Sigmoid colon (tissue), 4 donors: ENCODE measurements around the gene IL33.

Source experiments
- EP300 ChIP-seq, 4 donors: sonication (generic); formaldehyde crosslinking; IDR thresholded peaks; one replicate each; pipeline ENCODE4 v1.6.1; 2017; ENCODE audit warnings: antibody characterized with exemption in 4 of 4
- POLR2A ChIP-seq, 2 donors: fragments of 450-650 bp; IDR thresholded peaks; one replicate each; pipeline ENCODE4 v1.6.1; 2016; ENCODE audit warnings: antibody characterized with exemption in 2 of 2, mild to moderate bottlenecking in 2 of 2, moderate library complexity in 2 of 2

GRCh38 chr9:6232336-6232945, 16.8 kb downstream of the IL33 start:
- TF ChIP-seq EP300 (IDR thresholded peaks at IDR 0.05) = no peak
- TF ChIP-seq POLR2A (IDR thresholded peaks at IDR 0.05) = no peak
